Embryonic facial prominence (tissue), 1 donor: ENCODE results near the gene FAM25C.
"Not testable (repeated sequence)": the region's sequence is repeated elsewhere in the genome, so short reads cannot be mapped to it uniquely, and the experiment has no call there.

ENCODE experiments used
- DNase-seq: peaks from one replicate; pipeline ENCODE4 v3.0.0-alpha.2; 2016; ENCODE audit errors: extremely low spot score

FAM25C gene

GRCh38 chr10:47999691-48000090 is at the start of gene FAM25C:
FAM25C (minus strand) TSS chr10:47999791; CDS start chr10:47999765, 26 bp downstream.
- not testable (repeated sequence) for DNase-seq

- DNase-seq: not testable (repeated sequence)
Observed at GRCh38 chr10:48044557-48044956, 45.0 kb upstream of the FAM25C start.

- DNase-seq: not testable (repeated sequence)
Observed at GRCh38 chr10:48031390-48031789, 31.8 kb upstream of the FAM25C start.

GRCh38 chr10:48002306-48002705 is 2.7 kb upstream of the FAM25C start:
- not testable (repeated sequence) for DNase-seq

GRCh38 chr10:47994045-47994444 is 5.5 kb downstream of the FAM25C start:
- DNase-seq: not testable (repeated sequence)

- not testable (repeated sequence) for DNase-seq
Observed at GRCh38 chr10:47992560-47992959, 7.0 kb downstream of the FAM25C start.

- peak; percentile 5 for DNase-seq
Observed at GRCh38 chr10:47991706-47992105, 7.9 kb downstream of the FAM25C start.

GRCh38 chr10:47990097-47990496 is 9.5 kb downstream of the FAM25C start:
- DNase-seq: not testable (repeated sequence)

- DNase-seq: not testable (repeated sequence)
Observed at GRCh38 chr10:47989542-47989950, 10.0 kb downstream of the FAM25C start.

GRCh38 chr10:47988718-47989541 is 10.7 kb downstream of the FAM25C start:
- not testable (repeated sequence) for DNase-seq

- DNase-seq: not testable (repeated sequence)
Observed at GRCh38 chr10:47987952-47988351, 11.6 kb downstream of the FAM25C start.

- DNase-seq: not testable (repeated sequence)
Observed at GRCh38 chr10:47986413-47987230, 13.0 kb downstream of the FAM25C start.

GRCh38 chr10:47975409-47975808 is 24.2 kb downstream of the FAM25C start:
- not testable (repeated sequence) for DNase-seq

- DNase-seq: not testable (repeated sequence)
Observed at GRCh38 chr10:47973131-47973530, 26.5 kb downstream of the FAM25C start.

GRCh38 chr10:47972077-47972476 is 27.5 kb downstream of the FAM25C start:
- DNase-seq: not testable (repeated sequence)

GRCh38 chr10:47971598-47971997 is 28.0 kb downstream of the FAM25C start:
- DNase-seq: not testable (repeated sequence)

GRCh38 chr10:47970047-47970446 is 29.5 kb downstream of the FAM25C start:
- DNase-seq: not testable (repeated sequence)

- DNase-seq: not testable (repeated sequence)
Observed at GRCh38 chr10:47968988-47969387, 30.6 kb downstream of the FAM25C start.

GRCh38 chr10:47964280-47965063 is 35.1 kb downstream of the FAM25C start:
- DNase-seq: not testable (repeated sequence)

- not testable (repeated sequence) for DNase-seq
Observed at GRCh38 chr10:47962785-47963184, 36.8 kb downstream of the FAM25C start.

GRCh38 chr10:47960699-47961098 is 38.9 kb downstream of the FAM25C start:
- not testable (repeated sequence) for DNase-seq
